ENCODE data around the gene DAPK1.

The DAPK1 gene

DNA sequence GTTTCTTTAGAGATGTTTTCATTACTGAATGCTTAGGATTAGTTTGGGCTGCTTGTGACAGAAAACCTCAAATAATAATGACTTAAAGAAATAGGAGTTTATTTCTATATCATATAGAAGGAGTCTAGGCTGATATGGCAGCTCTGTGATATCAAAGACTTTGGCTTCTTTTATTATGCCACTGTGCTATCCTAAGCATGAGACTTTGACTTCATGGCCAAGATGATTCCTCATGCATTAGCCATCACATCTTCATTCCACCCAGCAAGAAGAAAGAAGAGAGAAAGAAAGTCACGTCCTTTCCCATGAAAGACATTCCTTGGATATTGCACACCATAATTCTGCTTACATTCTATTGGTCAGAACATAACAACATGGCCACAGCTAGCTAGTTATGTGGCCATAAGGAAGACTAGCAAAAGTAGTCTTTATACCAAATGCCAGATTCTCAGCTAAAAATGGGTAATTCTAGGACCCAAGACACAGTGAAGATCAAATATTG, 76.2 kb downstream of the DAPK1 start:
- DNase-seq, result no peak

GRCh38 chr9:87577746-87578145, 80.1 kb downstream of the DAPK1 start:
- DNase-seq, result no peak

DNA sequence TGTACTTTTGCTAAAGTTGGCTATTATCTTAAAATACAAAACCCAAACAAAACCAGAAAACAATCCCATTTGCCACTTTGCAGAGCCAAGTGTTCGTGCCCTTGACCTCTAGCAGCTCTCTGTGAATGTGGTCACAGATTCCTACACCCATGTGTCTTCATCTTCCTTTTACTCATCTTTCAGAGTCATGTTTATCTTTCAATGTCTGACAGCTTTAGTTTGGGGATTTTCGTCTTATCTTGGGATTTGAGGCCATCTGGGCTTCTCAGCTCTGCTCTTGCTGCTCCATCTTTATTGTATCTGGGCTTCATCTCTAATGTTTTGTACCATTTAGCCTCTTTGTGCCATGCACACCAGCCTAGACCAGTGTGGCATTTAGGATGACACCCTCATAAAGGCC, 81.0 kb downstream of the DAPK1 start:
- DNase-seq, result no peak

DNA sequence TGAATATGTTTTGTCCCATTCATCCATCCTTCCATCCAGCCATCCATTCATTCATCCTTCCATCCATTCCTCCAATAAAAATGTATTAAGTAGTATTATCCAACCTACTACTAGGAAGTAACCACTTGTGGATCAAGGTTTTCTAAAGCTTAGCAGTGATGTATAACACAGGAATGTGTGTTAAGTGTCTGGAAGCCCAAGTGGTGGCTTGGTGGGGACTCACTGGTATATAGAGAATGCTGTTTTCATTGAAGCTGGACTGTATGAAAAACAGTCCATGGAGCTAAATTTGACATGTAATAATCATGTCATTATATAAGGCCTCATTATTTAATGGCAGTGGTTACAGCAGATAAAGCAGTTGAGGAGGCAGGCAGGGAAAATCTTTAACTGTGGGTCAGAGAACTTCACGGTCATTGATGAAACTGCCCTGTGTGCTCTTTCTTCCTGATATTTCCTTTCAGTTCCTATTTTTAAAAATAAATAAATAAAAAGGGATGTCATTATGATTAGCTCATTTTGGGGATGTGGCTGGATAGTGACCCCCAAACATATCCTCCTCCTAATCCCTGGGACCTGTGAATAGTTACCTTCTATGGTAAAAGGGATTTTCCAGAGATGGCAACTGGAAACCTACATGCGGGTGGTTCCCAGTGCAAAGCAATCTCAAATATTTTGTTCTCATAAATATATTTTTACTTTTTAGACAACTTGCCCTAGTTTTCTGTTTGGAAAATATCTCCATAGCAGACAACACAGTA, 82.3 kb downstream of the DAPK1 start:
- DNase-seq, result no peak

GRCh38 chr9:87580941-87581438, 83.3 kb downstream of the DAPK1 start:
- no peak for DNase-seq

DNA sequence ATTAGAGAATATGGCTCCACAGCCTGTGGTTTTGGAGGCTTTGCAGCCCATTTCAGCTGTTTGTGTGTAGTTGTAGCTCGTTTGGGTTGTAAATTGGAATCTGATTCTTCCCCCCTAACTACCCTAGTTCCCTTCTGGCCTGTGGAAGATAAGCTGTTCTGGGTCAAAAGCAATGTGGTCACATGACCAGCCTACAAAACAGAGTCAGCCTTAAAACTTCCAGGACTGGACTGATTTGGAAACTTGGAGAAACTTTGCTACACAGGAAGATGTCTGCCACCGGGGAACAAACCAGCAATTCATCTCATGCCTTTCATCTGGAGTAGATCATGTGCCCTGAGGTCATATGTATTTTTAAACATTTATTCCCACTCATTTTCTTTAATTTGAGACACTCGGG, 83.8 kb downstream of the DAPK1 start:
- DNase-seq, result no peak

DNA sequence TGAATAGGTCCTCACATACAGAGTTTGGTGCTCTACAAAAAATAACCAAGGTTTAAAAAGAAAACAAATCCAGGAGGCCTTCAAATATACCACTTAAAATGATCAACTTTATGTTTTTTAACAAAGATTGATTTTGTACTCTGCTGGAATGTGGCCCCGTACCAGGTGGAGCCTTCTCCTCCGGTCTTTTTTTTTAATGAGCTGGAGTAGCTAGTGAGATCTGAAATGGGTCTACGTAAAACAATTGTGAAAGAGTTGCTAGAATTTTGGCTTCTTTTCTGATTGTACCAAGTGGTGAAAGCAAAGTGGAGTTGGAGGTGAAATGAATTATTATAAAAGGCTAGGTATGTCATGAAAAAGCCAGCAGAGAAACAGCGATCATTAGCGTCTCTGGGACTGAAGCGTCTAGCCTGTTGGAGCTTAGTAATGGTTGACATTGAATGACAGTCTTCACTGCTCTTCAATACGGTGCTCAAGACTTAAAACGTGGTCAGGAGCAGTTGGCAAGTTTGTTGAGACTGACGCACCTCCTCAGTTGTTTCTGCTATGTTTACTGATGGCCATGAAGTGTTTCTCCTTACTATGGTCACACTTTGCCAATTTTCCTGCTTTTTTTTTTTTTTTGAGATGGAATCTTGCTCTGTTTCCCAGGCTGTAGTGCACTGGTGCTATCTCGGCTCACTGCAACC, 84.4 kb downstream of the DAPK1 start:
- DNase-seq, result no peak

- no peak for DNase-seq
These were observed 86.7 kb downstream of the DAPK1 start for GRCh38 chr9:87584326-87584725.

DNA sequence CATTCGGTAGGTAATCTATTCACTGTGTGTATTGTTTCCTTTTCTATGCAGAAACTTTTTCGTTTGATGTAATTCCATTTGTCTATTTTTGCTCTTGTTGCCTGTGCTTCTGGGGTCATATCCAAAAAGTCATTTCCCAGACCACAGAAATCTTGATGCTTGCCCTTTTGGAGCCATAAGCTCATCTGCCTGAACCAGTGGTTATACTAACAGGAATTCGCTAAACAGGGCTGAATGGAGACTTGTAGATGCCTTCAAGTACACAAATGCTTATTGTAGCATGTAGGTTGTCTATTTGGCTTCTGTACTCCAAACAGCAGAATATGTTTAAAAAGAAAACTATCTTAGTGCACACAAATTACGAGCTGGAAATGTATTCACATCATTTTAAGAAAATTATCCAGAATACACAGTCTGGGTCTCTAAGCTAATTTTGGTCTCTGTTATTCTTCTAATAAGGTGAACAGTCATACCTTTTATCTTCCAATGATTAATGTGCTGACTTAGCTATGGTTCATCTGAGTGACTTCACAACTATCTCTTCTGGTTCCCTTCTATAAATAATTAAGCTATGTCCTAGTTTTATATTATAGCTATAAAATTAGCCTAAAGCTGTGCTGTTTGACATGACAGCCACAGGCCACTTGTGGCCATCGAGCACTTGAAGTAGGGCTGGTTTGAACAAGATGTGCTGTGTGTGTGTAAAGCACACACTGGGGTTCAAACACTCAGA, 87.6 kb downstream of the DAPK1 start:
- no peak for DNase-seq

- DNase-seq, result no peak
These were observed 89.2 kb downstream of the DAPK1 start for GRCh38 chr9:87586731-87587355.

DNA sequence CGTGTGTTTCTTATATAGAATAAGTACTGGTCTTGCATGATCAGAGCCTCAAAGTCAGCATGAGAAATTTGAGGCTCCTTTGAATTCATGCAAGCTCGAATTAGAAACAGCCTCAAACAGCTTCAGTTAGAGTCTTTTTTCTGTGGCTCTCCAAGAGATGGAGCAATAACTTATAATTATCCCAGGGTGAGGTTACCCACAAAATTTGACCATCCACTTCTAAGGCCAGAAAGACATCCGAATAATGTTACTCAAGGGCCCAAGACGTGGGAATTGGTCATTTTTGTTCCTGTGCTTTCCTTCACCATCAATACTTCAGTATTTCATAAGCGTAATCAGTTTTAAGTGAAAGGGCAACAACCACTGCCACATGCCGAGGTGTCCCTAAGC, 89.7 kb downstream of the DAPK1 start:
- DNase-seq, result no peak

- DNase-seq, result no peak
These were observed 90.2 kb downstream of the DAPK1 start for GRCh38 chr9:87587864-87588263.

DNA sequence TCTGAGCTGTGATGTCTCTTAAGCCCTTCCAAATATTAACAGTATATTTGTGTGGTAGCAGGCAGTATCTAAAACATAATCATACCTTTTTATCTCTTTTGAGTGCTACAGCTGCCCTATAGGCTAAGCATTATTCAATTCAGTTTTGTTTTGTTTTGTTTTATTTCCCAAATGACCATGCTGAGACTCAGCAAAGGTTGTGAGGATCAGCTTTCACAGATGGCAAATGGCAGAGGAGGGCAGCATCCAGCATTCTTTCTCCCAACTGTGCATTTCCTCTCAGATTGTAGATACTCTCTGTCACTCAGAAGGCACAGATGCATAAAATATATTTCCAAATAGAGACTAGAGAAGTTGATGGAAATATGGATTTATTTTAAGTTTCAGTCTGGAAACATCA, 90.7 kb downstream of the DAPK1 start:
- no peak for DNase-seq

DNA sequence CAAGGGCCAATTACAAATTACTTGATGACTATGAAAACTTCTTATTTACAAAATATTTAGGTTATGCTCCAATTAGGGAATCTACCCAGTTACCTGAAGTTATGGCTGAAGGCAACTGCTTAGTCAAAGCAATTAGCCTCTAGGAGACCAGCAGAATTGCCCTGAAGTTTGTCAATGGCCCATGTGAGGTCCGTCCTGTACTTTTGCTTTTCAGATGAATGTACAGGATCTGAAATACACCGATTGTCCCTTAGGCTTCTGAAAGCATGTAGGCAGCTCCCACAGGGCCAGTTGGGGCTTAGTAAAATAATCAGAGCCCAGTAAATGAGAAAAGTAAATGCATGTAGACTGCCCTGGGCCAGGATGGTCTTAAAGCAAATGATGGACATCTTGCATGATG, 93.3 kb downstream of the DAPK1 start:
- no peak for DNase-seq

DNA sequence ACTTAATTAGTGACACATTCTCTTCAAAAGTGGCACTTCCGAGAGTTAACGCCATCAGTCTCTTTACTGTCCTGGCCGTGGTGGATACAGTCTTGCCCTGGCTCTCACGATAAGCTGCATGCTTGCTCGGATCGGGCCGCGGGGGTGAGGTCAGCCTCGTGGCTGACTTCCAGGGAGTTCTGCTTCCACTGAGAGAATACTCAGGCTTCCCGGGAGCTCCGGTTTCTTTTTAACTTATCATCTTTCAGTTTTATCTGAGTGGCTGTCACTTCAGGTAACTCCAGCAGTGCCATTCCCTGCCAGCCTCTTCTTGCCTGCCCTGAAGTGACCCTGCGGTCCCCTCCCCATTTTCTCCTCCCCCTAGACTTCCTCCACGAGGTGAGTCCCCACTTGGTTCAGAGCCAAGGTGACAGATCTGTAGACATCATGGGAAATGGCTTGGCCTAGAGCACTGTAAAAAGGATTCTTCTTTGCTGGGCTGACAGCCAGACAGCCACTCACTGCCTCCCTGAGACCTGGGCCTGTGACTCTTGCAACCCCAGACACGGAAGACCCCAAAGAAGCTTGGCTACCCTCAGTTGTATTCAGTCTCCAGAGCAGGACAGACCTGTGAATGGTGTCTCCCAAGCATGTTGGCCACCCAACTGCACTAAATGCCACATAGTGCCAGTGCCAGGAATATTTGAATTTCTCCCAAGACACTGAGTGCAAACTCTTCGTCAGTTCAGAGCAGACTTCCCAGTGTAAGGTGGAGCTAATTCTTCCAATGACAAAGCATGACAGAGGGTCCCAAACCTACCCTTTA, 95.1 kb downstream of the DAPK1 start:
- DNase-seq, result no peak

DNA sequence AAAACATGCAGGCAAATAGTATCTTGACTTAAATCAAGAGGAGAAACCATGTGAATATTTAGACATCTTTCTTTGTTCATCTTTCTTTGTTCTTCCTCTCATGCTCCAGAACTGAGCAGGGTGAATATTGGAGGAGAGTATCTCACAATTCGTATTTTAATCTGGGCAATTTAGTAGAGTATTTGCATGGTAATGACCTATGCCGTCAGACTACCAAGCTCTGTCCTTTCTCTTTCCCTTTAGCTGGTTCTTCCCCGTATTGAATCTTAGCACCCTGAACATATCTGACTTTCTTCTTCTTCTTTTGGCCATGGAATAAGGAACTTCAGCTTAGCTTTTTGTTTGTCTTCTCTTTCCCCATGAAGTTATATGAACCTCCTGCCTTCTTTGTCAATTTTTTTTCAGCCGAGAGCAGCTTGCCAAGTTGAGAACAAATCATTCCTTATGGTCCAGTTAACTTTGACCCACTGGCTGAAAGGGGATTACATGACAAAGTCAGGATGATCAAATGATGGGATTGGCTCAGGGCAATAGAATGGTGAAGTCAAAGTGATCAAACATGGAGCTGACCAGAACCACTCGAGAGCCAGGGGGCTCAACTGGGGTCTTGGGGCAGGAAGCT, 95.8 kb downstream of the DAPK1 start:
- DNase-seq, result no peak

- DNase-seq, result no peak
These were observed 96.5 kb downstream of the DAPK1 start for GRCh38 chr9:87594194-87594593.

DNA sequence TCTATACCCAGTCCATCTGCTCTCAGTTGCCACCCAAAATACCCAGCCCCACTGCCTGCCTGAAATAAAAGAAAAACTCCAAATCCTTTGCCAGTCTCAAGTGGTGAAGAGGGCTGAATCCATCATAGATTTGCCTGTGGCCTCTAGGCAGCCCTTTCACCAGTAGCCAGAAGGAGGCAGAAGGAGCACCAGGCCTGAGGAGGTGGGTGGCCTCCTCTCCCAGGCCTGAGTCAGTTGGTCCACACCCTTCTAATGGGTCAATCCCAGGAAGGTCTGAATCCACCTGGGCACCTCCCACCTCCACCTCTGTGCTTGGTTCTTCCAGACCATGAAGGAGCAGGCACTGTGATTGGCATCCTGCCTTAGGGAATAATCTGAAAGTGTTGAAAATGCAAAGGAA, 97.0 kb downstream of the DAPK1 start:
- no peak for DNase-seq

- no peak for DNase-seq
These were observed 97.9 kb downstream of the DAPK1 start for GRCh38 chr9:87595610-87596009.

DNA sequence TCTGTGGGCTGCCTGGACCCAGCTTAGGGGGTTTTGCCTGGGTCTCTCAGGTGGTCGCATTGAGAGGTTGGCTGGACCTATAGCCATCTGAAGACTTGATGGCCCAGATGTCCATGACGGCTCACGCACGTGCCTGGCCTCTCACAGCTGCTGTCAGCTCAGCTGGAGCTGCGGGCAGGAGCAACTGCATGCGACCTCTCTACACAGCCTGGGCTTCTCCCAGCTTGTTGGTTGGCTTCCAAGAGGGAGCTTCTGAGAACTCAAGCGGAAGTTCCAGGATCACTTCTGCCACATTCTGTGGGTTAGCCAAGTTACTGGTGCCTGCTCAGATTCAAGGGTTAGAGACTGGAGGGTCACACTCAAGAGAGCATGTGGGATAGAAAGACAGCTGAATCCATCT, 99.2 kb downstream of the DAPK1 start:
- no peak for DNase-seq

DNA sequence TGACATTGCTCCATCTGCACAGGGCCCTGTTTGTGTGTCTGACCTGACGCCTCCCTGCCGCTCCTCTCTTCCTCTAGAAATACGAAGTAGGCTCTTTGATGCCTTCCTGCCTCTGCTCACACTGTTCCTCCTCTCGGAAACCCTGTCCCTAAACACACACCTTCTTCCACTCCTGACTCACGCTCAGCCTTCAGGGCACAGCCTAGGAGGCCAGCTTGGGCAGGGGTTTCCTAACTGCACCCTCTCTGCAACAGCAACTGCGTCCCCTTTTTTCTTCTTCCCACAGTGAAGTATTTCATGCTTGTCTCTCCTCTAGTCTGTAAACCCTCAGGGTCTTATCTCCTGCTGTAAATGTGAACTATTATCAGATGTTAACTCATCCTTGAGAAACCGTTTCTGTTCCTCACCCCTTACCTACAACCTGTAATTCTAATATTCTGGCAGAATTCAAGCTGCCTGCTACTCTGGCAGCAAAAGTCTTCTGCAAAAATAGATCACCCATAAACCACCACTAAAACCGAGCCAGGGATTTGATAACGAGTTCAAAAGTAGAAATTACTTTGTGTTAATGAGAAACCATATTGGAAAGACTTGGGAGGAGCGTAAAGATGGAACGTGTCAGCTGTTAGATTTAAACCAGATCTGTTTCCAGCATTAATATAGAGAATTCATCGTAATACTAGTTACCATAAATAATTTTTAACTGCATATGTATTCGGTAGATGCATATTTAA, 100.2 kb downstream of the DAPK1 start:
- DNase-seq, result no peak

Data from NCI-H1930 (cell line).